ENCODE data around the gene OTOS. TPM values are rescaled to one million over a fixed set of nuclear protein-coding genes. Genes with fewer than 3 reads are reported as not detected.

The OTOS gene
- not detected in 2 replicates for total RNA-seq

DNA sequence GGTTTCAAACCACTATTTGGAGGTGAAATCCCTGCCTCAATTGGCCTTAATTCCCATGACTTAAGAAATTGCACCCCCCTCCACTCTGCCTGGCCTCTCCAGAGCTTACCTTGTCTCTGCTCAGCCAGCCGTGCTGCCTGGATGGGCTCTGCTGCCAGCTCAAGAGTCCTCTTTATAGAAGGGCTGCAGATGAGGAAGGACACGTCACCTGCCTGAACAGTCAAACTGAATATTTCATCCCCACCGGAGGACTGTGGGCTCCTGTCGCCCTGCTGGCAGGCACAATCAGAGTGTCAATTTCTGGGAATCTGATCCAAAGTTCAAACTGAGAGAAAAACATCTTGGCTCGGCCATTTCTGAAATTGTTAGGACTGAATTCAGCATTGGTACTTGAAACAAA, at the start of gene OTOS:
TSS of gene OTOS (minus strand) at position 148 of the 400 bp plus-strand sequence. CDS start 332 bp downstream, outside the sequence.

DNA sequence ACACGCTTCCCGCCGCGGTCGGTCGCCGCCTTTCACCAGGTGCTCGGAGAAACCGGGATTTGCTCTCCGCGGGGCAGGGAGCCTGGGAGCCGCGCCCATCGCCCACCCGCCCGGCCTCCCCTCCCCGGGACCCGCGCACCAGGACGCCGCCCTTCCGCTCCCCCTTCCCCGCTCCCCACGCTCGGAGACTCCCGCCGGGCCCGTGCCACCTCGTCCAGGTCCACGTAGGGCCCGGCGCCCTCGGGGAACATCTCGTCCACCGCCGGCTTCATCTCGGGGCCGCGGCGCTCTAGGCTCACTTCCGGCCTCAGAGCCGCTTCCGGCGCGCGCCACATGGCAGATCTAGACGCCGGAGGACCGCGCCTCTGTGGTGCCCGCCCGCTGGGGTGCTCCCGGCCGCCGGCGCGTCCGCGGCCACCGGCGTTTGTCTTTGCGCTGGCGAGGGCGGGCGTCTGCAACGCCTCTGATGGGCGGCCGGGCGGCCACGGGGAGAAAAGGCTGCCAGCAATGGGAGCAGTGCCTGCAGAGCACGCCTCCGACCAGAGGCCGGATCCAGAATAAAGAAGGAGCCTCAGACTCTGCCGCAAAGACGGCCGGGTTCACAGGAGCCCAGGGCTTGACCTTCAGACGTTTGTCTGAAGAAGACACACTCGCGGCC, 4.3 kb downstream of the OTOS start, which contains the start of gene COPS9:
TSS of gene COPS9 (minus strand) at position 293 of the 658 bp plus-strand sequence. CDS start at position 272, 21 bp downstream.

Other genes starting within 250 kb of the OTOS start
- gene NDUFA10, start 115.3 kb downstream of the OTOS start, total RNA-seq: 132 and 153 TPM in 2 replicates
- not detected in 2 replicates for gene OR6B2, start 110.2 kb downstream of the OTOS start, total RNA-seq
- gene OR6B3, start 87.1 kb downstream of the OTOS start, total RNA-seq: not detected in 2 replicates
- gene COPS9, start 4.4 kb downstream of the OTOS start, total RNA-seq: 150 and 151 TPM in 2 replicates